Tibial nerve (tissue), 4 donors: ENCODE measurements around the gene MTCH1. TPM values are rescaled to one million over a fixed set of nuclear protein-coding genes. Genes with fewer than 3 reads are reported as not detected.

ENCODE experiments used
- DNase-seq, 2 donors: peaks; one replicate each; pipeline ENCODE4 v3.0.0-alpha.2; 2019; ENCODE audit warnings: low spot score in 2 of 2
- H3K27ac ChIP-seq, 4 donors: fragments of 200-600 bp; sonication (generic) in 3 of 4; one replicate each; pipeline ENCODE4 v1.5.1; 2017 to 2019; ENCODE audit warnings: mild to moderate bottlenecking in 1 of 4
- H3K27me3 ChIP-seq, 2 donors: fragments of 200-600 bp; sonication (generic) in 1 of 2; one replicate each; pipeline versions ENCODE4 v1.5.1 to v1.6.0; 2017 to 2019
- H3K36me3 ChIP-seq, 3 donors: fragments of 200-600 bp; sonication (generic); one replicate each; pipeline ENCODE4 v1.5.1; 2018 to 2019
- H3K4me1 ChIP-seq, 4 donors: fragments of 200-600 bp; sonication (generic) in 3 of 4; one replicate each; pipeline ENCODE4 v1.5.1; 2017 to 2019
- H3K4me3 ChIP-seq, 4 donors: fragments of 200-600 bp; sonication (generic) in 3 of 4; one replicate each; pipeline ENCODE4 v1.5.1; 2017 to 2019; ENCODE audit warnings: mild to moderate bottlenecking in 1 of 4, moderate library complexity in 1 of 4
- H3K9me3 ChIP-seq, 4 donors: fragments of 200-600 bp; sonication (generic) in 3 of 4; one replicate each; pipeline ENCODE4 v1.5.1; 2017 to 2019
- EP300 ChIP-seq, 2 donors: sonication (generic); formaldehyde crosslinking; IDR thresholded peaks; one replicate each; pipeline ENCODE4 v1.6.1; 2017; ENCODE audit warnings: antibody characterized with exemption in 2 of 2, mild to moderate bottlenecking in 1 of 2
- POLR2A ChIP-seq, 2 donors: fragments of 450-650 bp; IDR thresholded peaks; one replicate each; pipeline ENCODE4 v1.6.1; 2017; ENCODE audit warnings: antibody characterized with exemption in 2 of 2, mild to moderate bottlenecking in 2 of 2, moderate library complexity in 2 of 2
- WGBS, 2 donors: methylation state at CpG; one replicate each; pipeline ENCODE4 v1.1.5; 2018; 5-methylcytosine and 5-hydroxymethylcytosine counted together
- total RNA-seq, 4 donors: library from RNA; depleted of rRNA; stranded (reverse); fragments of >200 nt; gene quantifications; one replicate each; pipeline ENCODE4 v1.1.0, GENCODE V29; 2016
- TF ChIP-seq, protein P1 (sequence below), 5 experiments: fragments of 200-600 bp in 3 of 5; fragments of 450-650 bp in 2 of 5; sonication (generic) in 3 of 5; IDR thresholded peaks; one replicate each; pipeline ENCODE4 v1.5.1; 2016 to 2019; ENCODE audit warnings: antibody characterized with exemption in 5 of 5, mild to moderate bottlenecking in 3 of 5, moderate library complexity in 2 of 5

The MTCH1 gene
- total RNA-seq, 4 donors from 2014 or later: 277 to 347 (median 301) TPM

DNA sequence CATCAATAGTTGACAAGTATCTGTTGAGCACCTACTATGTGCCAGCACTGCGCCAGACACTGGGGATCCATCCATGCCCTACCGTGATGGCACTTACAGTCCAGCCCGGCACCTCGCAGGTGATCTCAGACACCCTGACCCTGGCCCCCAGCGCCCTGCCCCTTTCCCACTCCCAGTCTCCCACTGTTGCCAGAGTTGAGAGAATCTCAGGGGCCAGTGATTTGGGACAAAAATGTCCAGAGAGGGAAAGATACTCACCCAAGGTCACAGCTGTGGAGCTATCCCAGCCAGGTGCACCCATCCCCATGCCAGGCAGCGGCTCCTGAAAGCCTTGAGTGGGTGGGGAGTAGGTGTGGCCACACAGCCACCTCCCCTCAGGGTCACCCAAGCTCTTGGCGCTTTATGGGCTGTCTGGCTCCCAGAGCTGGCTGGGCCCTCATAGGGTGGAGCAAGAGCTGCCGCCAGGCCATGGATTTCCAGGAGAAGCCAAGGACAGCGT, 28.2 kb downstream of the MTCH1 start:
- Histone ChIP-seq H3K27me3 (no peaks in the 10 kb centered on the region), H3K4me1 (peaks cover 0 to 12% (median 0%) of the 10 kb centered on the region in 4 donors), H3K27ac (no peak overlapping the region), H3K9me3 (no peaks in the 10 kb centered on the region), H3K36me3 (no peaks in the 10 kb centered on the region), H3K4me3 (peak overlapping the region in 1 of 4 donors; percentile 35)
- TF ChIP-seq, protein P1, sequence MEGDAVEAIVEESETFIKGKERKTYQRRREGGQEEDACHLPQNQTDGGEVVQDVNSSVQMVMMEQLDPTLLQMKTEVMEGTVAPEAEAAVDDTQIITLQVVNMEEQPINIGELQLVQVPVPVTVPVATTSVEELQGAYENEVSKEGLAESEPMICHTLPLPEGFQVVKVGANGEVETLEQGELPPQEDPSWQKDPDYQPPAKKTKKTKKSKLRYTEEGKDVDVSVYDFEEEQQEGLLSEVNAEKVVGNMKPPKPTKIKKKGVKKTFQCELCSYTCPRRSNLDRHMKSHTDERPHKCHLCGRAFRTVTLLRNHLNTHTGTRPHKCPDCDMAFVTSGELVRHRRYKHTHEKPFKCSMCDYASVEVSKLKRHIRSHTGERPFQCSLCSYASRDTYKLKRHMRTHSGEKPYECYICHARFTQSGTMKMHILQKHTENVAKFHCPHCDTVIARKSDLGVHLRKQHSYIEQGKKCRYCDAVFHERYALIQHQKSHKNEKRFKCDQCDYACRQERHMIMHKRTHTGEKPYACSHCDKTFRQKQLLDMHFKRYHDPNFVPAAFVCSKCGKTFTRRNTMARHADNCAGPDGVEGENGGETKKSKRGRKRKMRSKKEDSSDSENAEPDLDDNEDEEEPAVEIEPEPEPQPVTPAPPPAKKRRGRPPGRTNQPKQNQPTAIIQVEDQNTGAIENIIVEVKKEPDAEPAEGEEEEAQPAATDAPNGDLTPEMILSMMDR (IDR thresholded peaks at IDR 0.05): no peak
- TF ChIP-seq EP300 (IDR thresholded peaks at IDR 0.05) (no peak), POLR2A (IDR thresholded peaks at IDR 0.05) (no peak)
- no peak for DNase-seq
- 70 to 88% methylated on average over 9 of the region's 9 CpGs for WGBS, 2 donors

DNA sequence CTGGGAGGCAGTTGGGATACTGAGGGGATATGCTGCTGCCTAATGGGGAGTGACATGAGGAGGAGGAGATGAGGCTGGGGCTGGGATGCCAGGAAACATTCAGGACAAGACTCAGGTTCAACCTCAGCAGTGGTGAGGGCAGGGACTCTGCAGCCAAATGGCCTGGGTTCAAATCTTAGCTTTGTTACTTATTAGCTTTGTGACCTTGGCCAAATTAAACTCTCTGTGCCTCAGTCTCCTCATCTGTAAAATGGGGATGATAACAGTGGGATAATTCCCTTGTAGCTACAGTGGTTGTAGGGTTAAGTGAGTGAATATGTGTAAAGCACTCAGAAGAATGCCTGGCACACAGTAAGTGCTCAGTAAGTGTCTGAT, 29.6 kb downstream of the MTCH1 start:
- Histone ChIP-seq H3K4me3 (peak overlapping the region in 1 of 4 donors; percentile 35), H3K4me1 (peaks cover 0 to 12% (median 0%) of the 10 kb centered on the region in 4 donors), H3K27me3 (no peaks in the 10 kb centered on the region), H3K36me3 (no peaks in the 10 kb centered on the region), H3K9me3 (no peaks in the 10 kb centered on the region), H3K27ac (peak overlapping the region in 1 of 4 donors; percentile 3)
- TF ChIP-seq, protein P1 (IDR thresholded peaks at IDR 0.05): no peak
- TF ChIP-seq EP300 (IDR thresholded peaks at IDR 0.05) (no peak), POLR2A (IDR thresholded peaks at IDR 0.05) (no peak)
- no peak for DNase-seq

DNA sequence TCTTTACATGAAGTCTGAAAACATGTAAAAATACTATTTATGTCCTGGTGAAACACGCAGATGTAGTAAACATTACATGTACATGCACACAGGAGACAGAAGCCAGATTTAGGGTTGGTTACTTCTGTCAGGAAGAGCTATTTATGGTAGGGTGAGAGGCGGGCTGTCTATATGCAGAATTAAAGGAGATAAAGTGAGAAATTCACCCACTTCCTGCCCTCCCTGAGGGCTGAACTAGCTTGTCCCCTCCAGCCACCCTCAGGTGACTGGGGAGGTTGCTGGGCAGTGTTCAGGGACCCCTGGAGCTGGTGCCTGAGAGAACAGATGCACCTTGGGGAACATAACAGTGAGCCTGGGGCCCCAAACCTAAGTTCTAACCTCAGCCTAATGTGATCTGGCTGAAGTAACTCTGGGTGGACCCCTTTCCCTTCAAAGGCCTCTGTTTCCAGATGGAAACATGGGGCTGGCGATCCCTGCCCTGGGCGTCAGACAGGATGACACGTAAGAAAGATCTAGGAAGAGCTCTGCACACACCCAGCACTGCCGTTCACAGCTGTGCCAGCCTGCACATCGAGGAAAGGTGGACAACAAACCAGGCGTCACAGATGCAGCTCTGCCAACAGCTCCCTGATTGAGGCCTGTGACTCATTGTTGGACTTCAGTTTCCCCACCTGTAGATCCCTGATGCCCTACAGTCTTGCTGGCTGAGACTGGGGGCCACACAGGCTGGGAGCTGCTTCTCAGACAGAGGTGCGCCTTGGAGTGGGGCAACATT, 30.1 kb downstream of the MTCH1 start:
- 64 to 76% methylated on average over 4 to 9 of the region's 9 CpGs for WGBS, 2 donors
- H3K4me3 ChIP-seq: peak overlapping the region in 2 of 4 donors; percentile 9 to 35
- H3K27ac ChIP-seq: peak overlapping the region in 1 of 4 donors; percentile 52
- no peak for DNase-seq
- H3K9me3 ChIP-seq: no peaks in the 10 kb centered on the region
- H3K4me1 ChIP-seq: peaks cover 0 to 11% (median 0%) of the 10 kb centered on the region in 4 donors
- TF ChIP-seq POLR2A (IDR thresholded peaks at IDR 0.05) (no peak), EP300 (IDR thresholded peaks at IDR 0.05) (no peak)
- TF ChIP-seq, protein P1 (IDR thresholded peaks at IDR 0.05): no peak
- no peaks in the 10 kb centered on the region for H3K36me3 ChIP-seq
- H3K27me3 ChIP-seq: no peaks in the 10 kb centered on the region

DNA sequence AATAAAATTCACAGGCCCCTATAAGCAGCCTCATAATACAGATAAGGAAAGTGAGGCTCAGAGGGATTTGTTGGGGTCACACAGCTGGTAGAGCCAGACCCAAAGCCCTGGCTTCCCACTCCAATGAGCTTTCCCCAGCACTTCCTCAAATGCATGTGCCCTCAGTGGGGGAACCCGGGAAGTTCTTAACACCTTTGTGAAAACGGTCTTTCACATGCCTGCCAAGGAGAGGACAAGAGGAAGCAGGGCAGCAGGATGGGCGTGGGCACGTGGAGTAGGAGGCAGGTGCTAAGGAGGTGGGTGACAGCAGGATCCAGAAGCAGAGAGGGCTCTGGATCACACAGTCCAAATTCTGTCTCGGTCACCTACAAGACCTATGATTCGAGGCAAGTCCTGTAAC, 30.9 kb downstream of the MTCH1 start:
- Histone ChIP-seq H3K27ac (peak overlapping the region in 1 of 4 donors; percentile 52), H3K4me3 (peak overlapping the region in 2 of 4 donors; percentile 9 to 35), H3K4me1 (peaks cover 0 to 5% (median 0%) of the 10 kb centered on the region in 4 donors), H3K27me3 (no peaks in the 10 kb centered on the region), H3K36me3 (no peaks in the 10 kb centered on the region), H3K9me3 (no peaks in the 10 kb centered on the region)
- WGBS, 2 donors: 43 to 53% methylated on average over 6 of the region's 6 CpGs
- no peak for DNase-seq
- no peak for TF ChIP-seq POLR2A (IDR thresholded peaks at IDR 0.05)
- no peak for TF ChIP-seq EP300 (IDR thresholded peaks at IDR 0.05)
- TF ChIP-seq, protein P1 (IDR thresholded peaks at IDR 0.05): no peak

DNA sequence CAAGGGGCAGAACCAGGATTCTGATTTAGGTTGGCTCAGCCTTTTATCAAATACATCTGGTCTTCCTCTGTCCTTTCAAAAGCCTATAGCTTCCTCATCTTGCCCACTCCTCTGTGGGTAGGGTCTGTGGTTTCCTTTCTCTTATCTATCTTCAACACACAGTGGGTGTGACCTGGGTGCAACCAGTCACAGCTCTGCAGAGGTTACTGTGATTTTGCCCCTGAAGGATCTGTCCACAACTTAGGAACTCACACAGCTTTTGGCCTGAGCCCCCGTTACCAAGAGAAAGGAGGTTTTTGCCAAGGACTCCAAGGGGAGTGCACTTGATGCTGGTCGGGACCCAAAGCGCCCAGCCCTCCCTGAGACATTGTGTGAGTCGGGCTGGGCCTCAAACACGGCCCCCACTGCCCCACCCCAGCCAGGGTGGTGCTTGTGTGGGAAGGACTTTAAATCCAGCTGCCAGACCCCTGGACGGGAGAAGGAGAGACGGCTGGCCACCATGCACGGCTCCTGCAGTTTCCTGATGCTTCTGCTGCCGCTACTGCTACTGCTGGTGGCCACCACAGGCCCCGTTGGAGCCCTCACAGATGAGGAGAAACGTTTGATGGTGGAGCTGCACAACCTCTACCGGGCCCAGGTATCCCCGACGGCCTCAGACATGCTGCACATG, 31.6 kb downstream of the MTCH1 start, which contains the start of gene PI16:
PI16 (plus strand) TSS at position 477 of the 670 bp plus-strand sequence; CDS start at position 500, 23 bp downstream.
- DNase-seq: no peak

More for the DNA sequence above, 31.6 kb downstream of the MTCH1 start, which contains the start of gene PI16:
- Histone ChIP-seq H3K27me3 (no peaks in the 10 kb centered on the region), H3K4me3 (peak within 1 kb of the TSS in 2 of 4 donors; percentile 9 to 35), H3K4me1 (no peaks in the 10 kb centered on the region), H3K36me3 (no peaks in the 10 kb centered on the region), H3K27ac (peak within 1 kb of the TSS in 1 of 4 donors; percentile 52), H3K9me3 (no peaks in the 10 kb centered on the region)
- WGBS, 2 donors: 38 to 71% methylated on average over 11 to 13 of the region's 14 CpGs
- TF ChIP-seq POLR2A (IDR thresholded peaks at IDR 0.05) (no peak), EP300 (IDR thresholded peaks at IDR 0.05) (no peak)
- TF ChIP-seq, protein P1 (IDR thresholded peaks at IDR 0.05): no peak
